Choroid plexus epithelial cell (primary cell): Measurements from ENCODE around the gene NRL.

ENCODE experiments used
- DNase-seq: peaks from one replicate; pipeline ENCODE4 v3.0.0-alpha.2; 2010; ENCODE audit warnings: low read depth
- H3K4me3 ChIP-seq: 2 replicates; pipeline ENCODE4 v1.5.1; 2011; ENCODE audit warnings: low read depth, mild to moderate bottlenecking, control low read depth, low read length, moderate library complexity
- TF ChIP-seq, protein P1 (sequence below): conservative IDR thresholded peaks from 2 replicates; pipeline ENCODE4 v1.5.1; 2011; ENCODE audit warnings: low read depth, mild to moderate bottlenecking, control low read depth, inconsistent platforms, low read length, moderate library complexity

The NRL gene

DNA sequence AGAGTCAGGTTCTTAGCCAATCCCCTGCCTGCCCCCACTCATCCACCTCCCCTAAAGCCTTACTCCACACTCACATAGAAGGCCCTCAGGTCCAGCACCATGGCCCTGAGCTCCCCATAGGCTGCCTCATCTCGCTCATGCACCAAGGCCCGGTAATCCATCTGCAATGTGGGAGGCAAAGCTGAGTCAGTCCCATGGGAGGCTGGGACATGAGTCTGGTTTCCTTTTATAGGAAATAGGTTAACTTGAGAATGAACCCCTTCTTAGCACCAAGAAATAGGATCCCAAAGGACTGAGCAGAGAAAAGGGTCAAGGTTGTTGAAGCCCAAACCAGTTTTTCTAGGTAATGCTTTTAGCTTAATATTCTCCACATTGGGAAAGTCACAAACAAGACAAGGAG, 28.8 kb upstream of the NRL start:
- H3K4me3 ChIP-seq, result no peak overlapping the region
- TF ChIP-seq, protein P1, sequence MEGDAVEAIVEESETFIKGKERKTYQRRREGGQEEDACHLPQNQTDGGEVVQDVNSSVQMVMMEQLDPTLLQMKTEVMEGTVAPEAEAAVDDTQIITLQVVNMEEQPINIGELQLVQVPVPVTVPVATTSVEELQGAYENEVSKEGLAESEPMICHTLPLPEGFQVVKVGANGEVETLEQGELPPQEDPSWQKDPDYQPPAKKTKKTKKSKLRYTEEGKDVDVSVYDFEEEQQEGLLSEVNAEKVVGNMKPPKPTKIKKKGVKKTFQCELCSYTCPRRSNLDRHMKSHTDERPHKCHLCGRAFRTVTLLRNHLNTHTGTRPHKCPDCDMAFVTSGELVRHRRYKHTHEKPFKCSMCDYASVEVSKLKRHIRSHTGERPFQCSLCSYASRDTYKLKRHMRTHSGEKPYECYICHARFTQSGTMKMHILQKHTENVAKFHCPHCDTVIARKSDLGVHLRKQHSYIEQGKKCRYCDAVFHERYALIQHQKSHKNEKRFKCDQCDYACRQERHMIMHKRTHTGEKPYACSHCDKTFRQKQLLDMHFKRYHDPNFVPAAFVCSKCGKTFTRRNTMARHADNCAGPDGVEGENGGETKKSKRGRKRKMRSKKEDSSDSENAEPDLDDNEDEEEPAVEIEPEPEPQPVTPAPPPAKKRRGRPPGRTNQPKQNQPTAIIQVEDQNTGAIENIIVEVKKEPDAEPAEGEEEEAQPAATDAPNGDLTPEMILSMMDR, result no peak
- DNase-seq, result peak; percentile 20

GRCh38 chr14:24141097-24141880, 26.5 kb upstream of the NRL start, which contains the start of gene EMC9:
Gene EMC9, minus strand, starts transcription at chr14:24141591. Its CDS starts 287 bp downstream, at chr14:24141304.
- TF ChIP-seq, protein P1, result peak; percentile 49
- H3K4me3 ChIP-seq, result peak within 1 kb of the TSS; percentile 92
- DNase-seq, result peak; percentile 100

DNA sequence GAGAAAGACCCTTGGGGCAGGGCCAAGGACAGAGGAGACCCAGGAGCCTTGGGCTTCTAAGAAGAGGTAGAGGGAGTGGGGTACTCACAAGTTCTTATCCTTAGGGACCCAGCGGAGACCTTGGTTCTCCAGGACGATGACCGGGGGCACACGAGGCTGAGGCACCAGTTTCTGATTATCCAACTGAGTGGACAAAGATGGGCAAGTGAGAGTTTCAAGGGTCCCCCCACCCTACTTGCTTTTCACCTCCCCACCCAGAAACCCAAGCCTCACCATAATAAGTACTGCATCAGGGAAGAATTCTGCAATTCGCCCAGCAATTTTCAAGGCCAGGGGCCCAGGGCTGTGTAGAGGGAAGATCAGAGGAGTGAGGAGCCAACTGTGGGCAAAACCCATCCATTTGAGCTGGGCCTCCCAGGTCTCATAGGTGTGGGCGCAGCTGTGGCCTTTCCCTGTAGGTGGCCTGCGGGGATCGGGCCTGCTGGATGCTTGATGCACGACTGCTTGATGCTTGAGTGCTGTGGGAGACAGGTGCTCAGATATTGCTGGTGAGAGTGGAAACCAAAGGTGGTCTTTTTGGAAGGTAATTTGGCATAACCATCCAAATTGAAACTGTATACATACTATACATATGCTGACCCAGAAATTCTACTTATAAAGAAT, 24.7 kb upstream of the NRL start:
- TF ChIP-seq, protein P1, result no peak
- no peak overlapping the region for H3K4me3 ChIP-seq
- DNase-seq, result no peak

DNA sequence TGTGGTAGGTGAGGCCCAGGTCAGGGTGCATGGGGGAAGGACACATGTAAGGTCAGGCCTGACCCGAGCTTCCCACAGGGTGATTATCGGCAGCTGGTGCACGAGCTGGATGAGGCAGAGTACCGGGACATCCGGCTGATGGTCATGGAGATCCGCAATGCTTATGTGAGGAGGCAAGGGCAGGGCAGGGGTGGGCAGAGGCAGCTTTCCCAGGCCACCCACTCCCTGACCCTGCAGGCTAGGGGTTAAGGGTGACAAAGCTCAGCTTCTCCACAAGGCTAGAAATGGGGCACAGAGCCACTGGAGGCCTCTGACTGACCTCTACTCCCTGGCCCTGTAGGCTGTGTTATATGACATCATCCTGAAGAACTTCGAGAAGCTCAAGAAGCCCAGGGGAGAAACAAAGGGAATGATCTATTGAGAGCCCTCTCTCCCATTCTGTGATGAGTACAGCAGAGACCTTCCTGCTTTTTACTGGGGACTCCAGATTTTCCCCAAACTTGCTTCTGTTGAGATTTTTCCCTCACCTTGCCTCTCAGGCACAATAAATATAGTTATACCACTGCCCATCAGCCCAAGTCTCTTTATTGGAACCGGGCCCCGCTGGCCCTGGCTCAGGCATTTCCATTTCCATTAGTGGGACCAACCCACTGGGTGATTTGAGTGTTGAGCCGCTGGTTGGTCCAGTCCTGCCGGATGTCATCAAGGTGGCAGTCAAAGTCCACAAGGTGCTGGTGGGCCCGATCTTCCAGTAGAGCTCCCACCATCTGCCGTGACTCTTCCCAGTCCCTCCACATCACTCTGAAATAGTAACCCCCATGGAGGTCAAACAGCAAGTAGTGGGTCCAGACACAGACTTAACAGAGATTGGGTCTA, 23.9 kb upstream of the NRL start:
- DNase-seq, result no peak
- no peak overlapping the region for H3K4me3 ChIP-seq
- TF ChIP-seq, protein P1, result no peak

DNA sequence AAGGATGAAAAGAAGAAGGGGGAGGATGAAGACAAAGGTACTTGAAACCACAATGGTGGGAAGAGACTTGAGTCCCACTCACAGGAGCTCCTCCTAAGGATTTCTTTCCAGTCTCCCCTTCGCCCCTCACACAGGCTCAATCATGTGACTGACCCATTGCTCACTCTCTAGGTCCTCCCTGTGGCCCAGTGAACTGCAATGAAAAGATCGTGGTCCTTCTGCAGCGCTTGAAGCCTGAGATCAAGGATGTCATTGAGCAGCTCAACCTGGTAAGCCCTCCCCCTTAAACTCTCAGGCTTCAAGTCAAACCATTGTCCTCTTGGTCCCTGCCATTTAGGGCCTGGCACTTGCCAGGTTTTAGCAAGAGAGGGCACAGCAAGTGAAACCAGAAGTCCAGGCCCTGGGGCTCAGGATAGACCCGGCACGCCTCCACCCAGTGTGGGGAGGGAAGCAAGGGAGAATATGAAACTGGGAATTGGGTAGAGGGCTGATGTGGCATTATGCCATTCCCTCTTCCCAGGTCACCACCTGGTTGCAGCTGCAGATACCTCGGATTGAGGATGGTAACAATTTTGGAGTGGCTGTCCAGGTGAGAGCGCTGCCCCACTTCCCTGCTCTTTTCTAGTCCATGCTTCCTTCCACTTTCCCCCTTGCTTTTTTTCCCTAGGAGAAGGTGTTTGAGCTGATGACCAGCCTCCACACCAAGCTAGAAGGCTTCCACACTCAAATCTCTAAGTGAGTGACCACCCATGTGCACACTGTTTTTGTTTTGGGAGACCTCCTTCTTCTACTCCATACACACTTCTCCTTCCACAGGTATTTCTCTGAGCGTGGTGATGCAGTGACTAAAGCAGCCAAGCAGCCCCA, 23.0 kb upstream of the NRL start:
- DNase-seq, result no peak
- TF ChIP-seq, protein P1, result no peak
- no peak overlapping the region for H3K4me3 ChIP-seq
